Measurements from ENCODE around the gene CDH4.

- TF ChIP-seq MYC (IDR thresholded peaks at IDR 0.05; ENCODE audit: low read depth, low read length) (no peak), EZH2 (IDR thresholded peaks at IDR 0.05; ENCODE audit: borderline replicate concordance, low read depth, low read length, severe bottlenecking) (no peak), POLR2AphosphoS5 (IDR thresholded peaks at IDR 0.05; ENCODE audit: insufficient read depth, low read depth, low read length) (no peak), POLR2A (IDR thresholded peaks at IDR 0.05; ENCODE audit: low read depth, low read length) (no peak)
- TF ChIP-seq, protein P1, sequence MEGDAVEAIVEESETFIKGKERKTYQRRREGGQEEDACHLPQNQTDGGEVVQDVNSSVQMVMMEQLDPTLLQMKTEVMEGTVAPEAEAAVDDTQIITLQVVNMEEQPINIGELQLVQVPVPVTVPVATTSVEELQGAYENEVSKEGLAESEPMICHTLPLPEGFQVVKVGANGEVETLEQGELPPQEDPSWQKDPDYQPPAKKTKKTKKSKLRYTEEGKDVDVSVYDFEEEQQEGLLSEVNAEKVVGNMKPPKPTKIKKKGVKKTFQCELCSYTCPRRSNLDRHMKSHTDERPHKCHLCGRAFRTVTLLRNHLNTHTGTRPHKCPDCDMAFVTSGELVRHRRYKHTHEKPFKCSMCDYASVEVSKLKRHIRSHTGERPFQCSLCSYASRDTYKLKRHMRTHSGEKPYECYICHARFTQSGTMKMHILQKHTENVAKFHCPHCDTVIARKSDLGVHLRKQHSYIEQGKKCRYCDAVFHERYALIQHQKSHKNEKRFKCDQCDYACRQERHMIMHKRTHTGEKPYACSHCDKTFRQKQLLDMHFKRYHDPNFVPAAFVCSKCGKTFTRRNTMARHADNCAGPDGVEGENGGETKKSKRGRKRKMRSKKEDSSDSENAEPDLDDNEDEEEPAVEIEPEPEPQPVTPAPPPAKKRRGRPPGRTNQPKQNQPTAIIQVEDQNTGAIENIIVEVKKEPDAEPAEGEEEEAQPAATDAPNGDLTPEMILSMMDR (IDR thresholded peaks at IDR 0.05; ENCODE audit: extremely low read depth in 1 of 2, insufficient read depth in 1 of 2, low read depth in 1 of 2, low read length in 2 of 2), result no peak
Measured at GRCh38 chr20:61958773-61959700, 707.0 kb downstream of the CDH4 start.

Measured in endothelial cell of umbilical vein (primary cell).